ENCODE results near the gene MAGT1.
"Not testable (repeated sequence)": the region's sequence is repeated elsewhere in the genome, so short reads cannot be mapped to it uniquely, and the experiment has no call there.

Gene MAGT1

GRCh38 chrX:77831544-77831943, 63.7 kb downstream of the MAGT1 start:
- DNase-seq (ENCODE audit: low spot score), result not testable (repeated sequence)

DNA sequence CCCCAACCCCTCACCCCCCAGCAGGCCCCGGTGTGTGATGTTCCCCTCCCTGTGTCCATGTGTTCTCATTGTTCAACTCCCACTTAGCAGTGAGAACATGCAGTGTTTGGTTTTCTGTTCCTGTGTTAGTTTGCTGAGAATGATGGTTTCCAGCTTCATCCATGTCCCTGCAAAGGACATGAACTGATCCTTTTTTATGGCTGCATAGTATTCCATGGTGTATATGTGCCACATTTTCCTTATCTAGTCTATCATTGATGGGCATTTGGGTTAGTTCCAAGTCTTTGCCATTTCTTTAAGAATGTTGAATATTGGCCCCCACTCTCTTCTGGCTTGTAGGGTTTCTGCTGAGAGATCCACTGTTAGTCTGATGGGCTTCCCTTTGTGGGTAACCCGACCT, 73.2 kb downstream of the MAGT1 start:
- not testable (repeated sequence) for DNase-seq (ENCODE audit: low spot score)

DNA sequence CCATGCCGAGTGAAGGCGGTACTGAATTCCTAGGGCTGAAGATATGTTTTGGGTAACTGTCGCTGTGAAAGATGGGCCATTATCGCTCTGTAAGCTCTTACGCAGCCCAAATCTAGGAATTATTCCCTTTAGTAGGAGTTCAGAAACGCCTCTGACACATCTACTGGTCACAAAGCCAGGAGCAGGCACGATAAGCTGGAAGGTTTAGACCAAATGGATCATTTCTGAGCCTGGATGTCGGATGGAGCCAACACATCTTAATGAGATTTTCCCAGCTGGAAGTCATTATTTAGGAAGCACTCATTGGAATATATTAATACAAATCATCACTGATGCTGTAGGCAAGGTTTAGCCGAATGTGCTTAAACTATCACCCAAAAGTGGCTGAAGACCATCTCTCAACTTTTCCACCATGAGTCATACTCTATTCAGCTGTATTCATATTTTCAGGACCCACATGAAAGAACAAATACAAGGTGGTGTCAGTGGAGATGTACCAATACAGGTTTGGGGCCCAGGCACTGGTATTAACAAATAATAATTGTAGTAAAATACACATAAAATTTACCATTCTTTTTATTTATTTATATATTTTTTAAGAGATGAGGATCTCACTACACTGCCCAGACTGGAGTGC, 75.0 kb downstream of the MAGT1 start:
- no peak for DNase-seq (ENCODE audit: low spot score)

- no peak for DNase-seq (ENCODE audit: low spot score)
These were observed 81.0 kb downstream of the MAGT1 start for GRCh38 chrX:77814210-77814609.

- DNase-seq (ENCODE audit: low spot score), result no peak
These were observed 93.0 kb downstream of the MAGT1 start for GRCh38 chrX:77802201-77802600.

DNA sequence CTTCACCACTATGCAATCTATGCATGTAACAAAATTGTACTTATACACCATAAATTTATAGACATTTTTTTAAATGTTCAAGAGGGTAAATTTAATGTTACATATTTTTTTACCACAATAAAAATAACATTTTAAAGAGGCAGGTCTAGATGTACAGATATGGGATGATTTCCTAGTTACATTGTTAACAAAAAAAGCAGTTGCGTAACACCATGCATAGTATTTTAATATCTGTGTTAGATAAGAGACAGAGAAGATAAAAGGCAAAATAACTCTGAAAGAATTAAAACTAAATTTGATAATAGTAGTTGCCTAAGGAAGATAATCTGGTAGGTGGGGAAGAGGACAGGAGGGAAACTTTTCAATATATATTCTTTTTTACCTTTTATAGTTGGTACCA, 100.1 kb downstream of the MAGT1 start:
- no peak for DNase-seq (ENCODE audit: low spot score)

GRCh38 chrX:77793946-77794345, 101.3 kb downstream of the MAGT1 start:
- DNase-seq (ENCODE audit: low spot score), result no peak

DNA sequence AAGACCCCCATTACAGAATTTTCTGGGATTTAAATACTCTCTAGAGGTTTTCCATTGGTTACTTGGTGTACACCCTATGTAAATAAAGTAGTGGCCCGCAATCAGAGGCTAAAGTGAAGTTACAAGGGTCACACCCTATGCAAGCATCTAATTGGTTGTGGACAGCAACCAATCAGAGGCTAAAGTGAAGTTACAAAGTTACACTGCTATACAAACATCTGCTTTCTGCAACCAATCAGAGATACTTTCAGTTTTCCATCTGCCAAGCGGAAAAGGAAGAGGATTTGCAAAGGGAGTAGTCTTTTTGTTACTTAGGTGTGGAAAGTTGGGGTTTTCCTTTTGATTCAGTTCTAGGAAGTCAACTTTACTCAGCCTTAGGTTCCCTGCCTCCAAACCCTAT, 107.2 kb downstream of the MAGT1 start:
- DNase-seq (ENCODE audit: low spot score), result no peak

GRCh38 chrX:77786365-77786680, 108.9 kb downstream of the MAGT1 start:
- no peak for DNase-seq (ENCODE audit: low spot score)

- peak; percentile 79 for DNase-seq (ENCODE audit: low spot score)
These were observed 109.5 kb downstream of the MAGT1 start, which contains the start of gene ATRX for GRCh38 chrX:77785486-77786364. ATRX (minus strand) TSS chrX:77786216; CDS start chrX:77786001, 215 bp downstream.

DNA sequence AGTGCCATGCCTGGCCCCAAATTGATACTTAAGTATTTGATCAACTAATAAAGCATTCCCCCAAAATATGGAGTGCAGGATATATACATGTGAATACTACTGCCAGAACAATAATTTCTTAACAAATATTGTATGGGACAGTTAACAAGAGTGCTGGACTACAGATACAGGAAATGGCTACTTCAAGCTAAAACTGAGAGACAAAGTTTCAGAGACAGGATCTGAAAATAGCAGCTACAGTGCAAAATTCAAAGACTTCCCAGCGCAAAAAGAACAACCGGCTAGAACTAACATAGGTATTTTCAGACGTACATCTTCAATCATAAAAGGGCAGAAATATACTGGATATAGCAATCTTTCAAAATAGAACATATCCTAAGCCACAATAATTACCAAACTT, 115.5 kb downstream of the MAGT1 start:
- DNase-seq (ENCODE audit: low spot score), result no peak

DNA sequence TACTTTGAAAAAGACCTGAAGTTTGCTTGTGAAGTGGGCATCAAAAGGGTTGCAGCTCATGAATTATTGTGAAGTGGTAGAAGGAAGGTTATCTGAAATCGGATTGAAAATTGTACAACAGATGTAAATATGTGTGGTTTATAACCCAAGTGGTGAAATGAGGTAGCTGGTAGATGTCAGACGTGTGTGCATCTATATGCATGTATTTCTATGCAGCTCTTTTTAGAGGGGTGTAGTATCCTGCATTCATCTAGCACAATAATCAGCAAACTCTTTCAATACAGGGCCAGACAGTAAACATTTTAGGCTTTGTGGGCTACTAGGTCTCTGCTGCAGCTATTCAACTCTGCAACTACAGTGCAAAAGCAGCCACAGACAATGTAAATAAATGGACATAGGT, 118.6 kb downstream of the MAGT1 start:
- DNase-seq (ENCODE audit: low spot score), result no peak
